Muscle layer of duodenum (tissue), 2 donors: ENCODE data around the gene RPS6KB1.
"Not testable (repeated sequence)": the region's sequence is repeated elsewhere in the genome, so short reads cannot be mapped to it uniquely, and the experiment has no call there.

Experiments used
- H3K27ac ChIP-seq: one replicate; pipeline ENCODE4 v1.7.0; 2013; ENCODE audit warnings: mild to moderate bottlenecking, low read length
- H3K27me3 ChIP-seq: one replicate; pipeline ENCODE4 v1.7.0; 2013; ENCODE audit warnings: low read depth, mild to moderate bottlenecking, control low read depth, low read length
- H3K36me3 ChIP-seq, 2 donors: one replicate each; pipeline ENCODE4 v1.7.0; 2013; ENCODE audit warnings: low read length in 2 of 2, control low read depth in 1 of 2, mild to moderate bottlenecking in 1 of 2; ENCODE audit not compliant: insufficient read depth in 2 of 2, control insufficient read depth in 1 of 2
- H3K4me1 ChIP-seq, 2 donors: one replicate each; pipeline ENCODE4 v1.7.0; 2013; ENCODE audit warnings: low read length in 2 of 2, mild to moderate bottlenecking in 2 of 2, control low read depth in 1 of 2, moderate library complexity in 1 of 2; ENCODE audit not compliant: insufficient read depth in 2 of 2, control insufficient read depth in 1 of 2
- H3K4me3 ChIP-seq, 2 donors: one replicate each; pipeline ENCODE4 v1.7.0; 2013; ENCODE audit warnings: low read length in 2 of 2, low read depth in 1 of 2, mild to moderate bottlenecking in 1 of 2
- H3K9me3 ChIP-seq, 2 donors: one replicate each; pipeline ENCODE4 v1.7.0; 2013; ENCODE audit warnings: low read length in 2 of 2, control low read depth in 1 of 2, mild to moderate bottlenecking in 1 of 2; ENCODE audit not compliant: control insufficient read depth in 1 of 2
- donor health status: healthy.

RPS6KB1 gene

GRCh38 chr17:59975166-59975565 is 82.2 kb downstream of the RPS6KB1 start:
- H3K4me1 ChIP-seq, H3K36me3 ChIP-seq, H3K27me3 ChIP-seq, H3K4me3 ChIP-seq, H3K27ac ChIP-seq, H3K9me3 ChIP-seq: not testable (repeated sequence)

DNA sequence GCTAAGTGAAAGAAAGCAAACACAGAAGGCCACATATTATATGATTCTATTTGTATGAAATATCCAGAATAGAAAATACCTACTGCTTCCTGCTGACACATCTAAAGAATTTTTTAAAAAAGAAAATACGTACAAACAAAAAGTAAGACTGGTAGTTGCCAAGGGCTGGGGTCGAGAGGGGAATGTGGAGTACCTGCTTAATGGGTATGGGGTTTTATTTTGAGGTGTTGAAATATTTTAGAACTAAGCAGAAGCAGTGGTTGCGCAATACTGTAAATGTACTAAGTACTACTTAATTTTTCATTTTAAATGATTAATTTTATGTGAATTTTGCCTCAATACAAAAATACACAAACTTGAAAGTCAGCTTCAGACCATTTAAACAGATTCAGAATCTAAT is 103.7 kb downstream of the RPS6KB1 start:
- not testable (repeated sequence) for H3K4me1 ChIP-seq, H3K27me3 ChIP-seq, H3K27ac ChIP-seq, H3K9me3 ChIP-seq, H3K36me3 ChIP-seq, H3K4me3 ChIP-seq
